Right atrium auricular region (tissue), 2 donors: ENCODE measurements around the gene HPCAL1. TPM values are rescaled to one million over a fixed set of nuclear protein-coding genes. Genes with fewer than 3 reads are reported as not detected.

ENCODE experiments used
- DNase-seq: peaks from one replicate; pipeline ENCODE4 v3.0.0-alpha.2; 2019; ENCODE audit warnings: low spot score
- H3K27ac ChIP-seq, 2 donors: fragments of 200-600 bp; sonication (generic); 1 replicate in 1 of 2; 2 replicates in 1 of 2; pipeline ENCODE4 v1.5.1; 2016 to 2019
- H3K27me3 ChIP-seq, 2 donors: fragments of 200-600 bp; sonication (generic); one replicate each; pipeline versions ENCODE4 v1.5.1 to v1.6.0; 2017 to 2019
- H3K36me3 ChIP-seq: fragments of 200-600 bp; sonication (generic); one replicate; pipeline ENCODE4 v1.5.1; 2016
- H3K4me1 ChIP-seq, 2 donors: fragments of 200-600 bp; sonication (generic); one replicate each; pipeline versions ENCODE4 v1.5.1 to v1.6.0; 2017 to 2019
- H3K4me3 ChIP-seq, 2 donors: fragments of 200-600 bp; sonication (generic); 1 replicate in 1 of 2; 2 replicates in 1 of 2; pipeline ENCODE4 v1.5.1; 2017 to 2019; ENCODE audit warnings: mild to moderate bottlenecking in 1 of 2, moderate library complexity in 1 of 2
- H3K9me3 ChIP-seq, 2 donors: fragments of 200-600 bp; sonication (generic); one replicate each; pipeline ENCODE4 v1.5.1; 2019
- total RNA-seq, 2 donors: library from RNA; depleted of rRNA; stranded (reverse); fragments of >200 nt; gene quantifications; one replicate each; pipeline ENCODE4 v1.1.0, GENCODE V29; 2016
- TF ChIP-seq, protein P1 (sequence below), 2 donors: fragments of 200-600 bp; sonication (generic); IDR thresholded peaks; one replicate each; pipeline ENCODE4 v1.5.1; 2019; ENCODE audit warnings: antibody characterized with exemption in 2 of 2

The HPCAL1 gene
- total RNA-seq, 2 donors from 2014 or later = 28.7 to 35.5 TPM

GRCh38 chr2:10473121-10473756, 170.5 kb downstream of the HPCAL1 start:
- Histone ChIP-seq H3K9me3 (no peaks in the 10 kb centered on the region), H3K4me3 (no peak overlapping the region), H3K4me1 (no peaks in the 10 kb centered on the region), H3K36me3 (no peaks in the 10 kb centered on the region), H3K27ac (no peak overlapping the region), H3K27me3 (no peaks in the 10 kb centered on the region)
- TF ChIP-seq, protein P1, sequence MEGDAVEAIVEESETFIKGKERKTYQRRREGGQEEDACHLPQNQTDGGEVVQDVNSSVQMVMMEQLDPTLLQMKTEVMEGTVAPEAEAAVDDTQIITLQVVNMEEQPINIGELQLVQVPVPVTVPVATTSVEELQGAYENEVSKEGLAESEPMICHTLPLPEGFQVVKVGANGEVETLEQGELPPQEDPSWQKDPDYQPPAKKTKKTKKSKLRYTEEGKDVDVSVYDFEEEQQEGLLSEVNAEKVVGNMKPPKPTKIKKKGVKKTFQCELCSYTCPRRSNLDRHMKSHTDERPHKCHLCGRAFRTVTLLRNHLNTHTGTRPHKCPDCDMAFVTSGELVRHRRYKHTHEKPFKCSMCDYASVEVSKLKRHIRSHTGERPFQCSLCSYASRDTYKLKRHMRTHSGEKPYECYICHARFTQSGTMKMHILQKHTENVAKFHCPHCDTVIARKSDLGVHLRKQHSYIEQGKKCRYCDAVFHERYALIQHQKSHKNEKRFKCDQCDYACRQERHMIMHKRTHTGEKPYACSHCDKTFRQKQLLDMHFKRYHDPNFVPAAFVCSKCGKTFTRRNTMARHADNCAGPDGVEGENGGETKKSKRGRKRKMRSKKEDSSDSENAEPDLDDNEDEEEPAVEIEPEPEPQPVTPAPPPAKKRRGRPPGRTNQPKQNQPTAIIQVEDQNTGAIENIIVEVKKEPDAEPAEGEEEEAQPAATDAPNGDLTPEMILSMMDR (IDR thresholded peaks at IDR 0.05) = no peak
- DNase-seq = no peak

DNA sequence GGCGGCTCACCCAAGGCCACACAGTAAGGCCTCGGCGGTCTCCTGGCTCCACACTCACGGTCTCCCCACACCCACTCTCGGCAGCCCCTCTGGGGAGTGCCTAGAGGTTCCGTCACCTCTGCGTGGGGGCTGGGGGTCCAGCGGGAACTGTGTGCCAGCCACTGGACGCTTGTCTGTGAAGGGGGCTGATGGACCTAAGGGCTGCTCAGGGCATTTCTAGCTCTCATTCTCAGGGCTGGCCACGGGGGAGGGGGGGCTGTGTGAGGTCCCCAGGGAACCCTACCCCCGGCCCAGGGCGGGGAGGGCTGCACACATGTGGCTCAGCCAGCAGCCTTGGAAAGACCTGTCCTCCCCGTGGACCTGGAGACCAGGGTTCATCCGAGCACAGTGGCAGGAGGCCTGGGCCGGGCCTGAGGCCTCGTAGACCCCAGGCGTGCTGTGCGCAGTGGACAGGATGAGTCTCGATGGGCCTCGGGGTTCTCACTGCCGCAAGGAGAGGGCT, 172.6 kb downstream of the HPCAL1 start:
- no peak for DNase-seq
- Histone ChIP-seq H3K27me3 (no peaks in the 10 kb centered on the region), H3K4me1 (no peaks in the 10 kb centered on the region), H3K9me3 (no peaks in the 10 kb centered on the region), H3K4me3 (no peak overlapping the region), H3K36me3 (no peaks in the 10 kb centered on the region), H3K27ac (no peak overlapping the region)
- TF ChIP-seq, protein P1 (IDR thresholded peaks at IDR 0.05) = no peak

DNA sequence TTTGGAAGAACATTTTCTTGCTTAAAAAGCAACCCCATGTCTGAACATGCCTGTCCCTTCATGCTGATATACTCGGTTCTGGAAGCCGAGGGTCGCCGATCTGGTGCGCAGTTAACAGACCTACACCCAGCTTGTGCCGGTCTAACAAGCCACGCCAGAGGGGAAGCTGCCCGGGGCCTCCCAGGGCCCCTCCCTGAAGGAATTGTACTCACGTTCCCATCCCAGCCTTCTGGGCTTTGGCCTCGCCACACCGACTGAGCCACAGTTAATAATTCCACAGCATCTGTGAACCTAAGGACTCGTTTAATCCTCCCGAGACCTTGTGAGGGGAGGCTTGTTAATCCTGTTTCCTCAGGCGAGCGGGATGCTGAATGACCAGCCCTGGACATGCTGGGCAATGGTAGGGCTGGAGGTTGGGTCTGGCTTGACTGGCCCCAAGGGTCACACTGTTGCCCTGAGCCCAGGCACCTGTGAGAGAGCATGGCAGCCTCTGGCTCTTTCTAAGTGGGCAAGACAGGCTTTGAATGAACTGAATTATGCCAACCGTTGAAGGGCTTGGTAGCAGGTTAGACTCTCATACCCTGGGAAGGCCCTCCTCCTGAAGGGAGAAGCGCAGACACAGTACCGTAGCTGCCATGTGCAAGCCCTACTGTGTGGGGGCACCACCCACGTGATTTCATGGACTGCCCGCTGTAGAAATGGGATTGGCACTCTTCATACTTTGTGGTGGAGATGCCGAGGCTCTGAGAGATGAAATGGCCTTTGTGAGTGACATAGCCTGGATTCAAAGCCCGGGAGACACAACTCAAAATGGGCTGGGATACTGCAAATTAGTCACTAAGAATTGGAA, 173.3 kb downstream of the HPCAL1 start:
- DNase-seq = no peak
- no peaks in the 10 kb centered on the region for H3K4me1 ChIP-seq
- H3K27ac ChIP-seq = no peak overlapping the region
- no peak overlapping the region for H3K4me3 ChIP-seq
- TF ChIP-seq, protein P1 (IDR thresholded peaks at IDR 0.05) = no peak
- H3K9me3 ChIP-seq = no peaks in the 10 kb centered on the region
- H3K36me3 ChIP-seq = no peaks in the 10 kb centered on the region
- H3K27me3 ChIP-seq = no peaks in the 10 kb centered on the region

GRCh38 chr2:10476723-10477442, 174.2 kb downstream of the HPCAL1 start:
- TF ChIP-seq, protein P1 (IDR thresholded peaks at IDR 0.05) = no peak
- H3K27ac ChIP-seq = no peak overlapping the region
- H3K4me3 ChIP-seq = no peak overlapping the region
- no peaks in the 10 kb centered on the region for H3K27me3 ChIP-seq
- H3K9me3 ChIP-seq = no peaks in the 10 kb centered on the region
- no peaks in the 10 kb centered on the region for H3K36me3 ChIP-seq
- DNase-seq = no peak
- no peaks in the 10 kb centered on the region for H3K4me1 ChIP-seq

Other genes with a start within 250 kb of the HPCAL1 start
- gene CYS1, start 222.5 kb upstream of the HPCAL1 start, total RNA-seq = 1 to 10 TPM; 4.8 to 5.9 TPM
- under 1 TPM; 0.08 to 0.63 TPM for gene RRM2, start 180.2 kb upstream of the HPCAL1 start, total RNA-seq
- 10 to 100 TPM; 41.3 to 73.9 TPM for gene ODC1, start 145.4 kb downstream of the HPCAL1 start, total RNA-seq